Body of pancreas (tissue), 4 donors: ENCODE results near the gene MACF1.

Experiments used
- CTCF ChIP-seq, 7 experiments: fragments of 450-650 bp in 4 of 7; fragments of 200-600 bp in 3 of 7; sonication (generic) in 3 of 7; IDR thresholded peaks; one replicate each; pipeline ENCODE4 v1.5.1; 2016 to 2019; ENCODE audit warnings: antibody characterized with exemption in 7 of 7
- POLR2A ChIP-seq, 3 donors: fragments of 450-650 bp; IDR thresholded peaks; one replicate each; pipeline ENCODE4 v1.6.1; 2016; ENCODE audit warnings: antibody characterized with exemption in 3 of 3, mild to moderate bottlenecking in 2 of 3

- TF ChIP-seq CTCF (IDR thresholded peaks at IDR 0.05), result no peak
- no peak for TF ChIP-seq POLR2A (IDR thresholded peaks at IDR 0.05)
Measured at GRCh38 chr1:39397487-39397886, 193.0 kb downstream of the MACF1 start.
